HepG2 (cell line): Measurements from ENCODE around the gene SMURF1. TPM values are rescaled to one million over a fixed set of nuclear protein-coding genes. Genes with fewer than 3 reads are reported as not detected.

ENCODE experiments used
- ATAC-seq: fragments of 200-7000 bp; cut with Tn5 transposase; 3 replicates; pipeline ENCODE4 v1.9.1; 2020; ENCODE audit warnings: mild to moderate bottlenecking, moderate library complexity
- BruUV-seq: library from RNA; stranded (reverse); fragments of 400-500 nt; replicated peaks from 2 replicates; lab custom pipeline; 2021; lab: Mats Ljungman, UMichigan
- CTCF ChIA-PET: fragments of 300-600 bp; formaldehyde crosslinking; extraction: SDS; loops from one replicate; lab custom pipeline; 2021; ENCODE audit warnings: low total read pairs, inconsistent platforms, low intra/inter-chr PET ratio; lab: Yijun Ruan, JAX
- POLR2A ChIA-PET: fragments of 350-600 bp; sonication (Branson Sonifier 250); formaldehyde crosslinking; loops from one replicate; lab custom pipeline; 2020; ENCODE audit warnings: antibody characterized with exemption, inconsistent platforms; lab: Yijun Ruan, JAX
- DNase-seq: peaks from one replicate; pipeline ENCODE4 v3.0.0-alpha.2; 2015; ENCODE audit warnings: low spot score
- FAIRE-seq: peaks from 3 replicates; lab custom pipeline; 2011; peaks lifted over from hg19 to GRCh38; lab: Jason Lieb, UNC
- H2AFZ ChIP-seq: one replicate; pipeline ENCODE4 v1.6.1; 2011; ENCODE audit warnings: low read length, inconsistent platforms
- H3K27ac ChIP-seq: fragments of 300-600 bp; 3 replicates; pipeline ENCODE4 v1.8.0; 2011; ENCODE audit warnings: mixed run types, mild to moderate bottlenecking, mixed read lengths, low read length, inconsistent platforms; ENCODE audit not compliant: insufficient read depth; ENCODE audit errors: extremely low read length
- H3K27me3 ChIP-seq, 2 experiments: fragments of 200-600 bp in 1 of 2; 2 replicates in 1 of 2; 3 replicates in 1 of 2; pipeline versions ENCODE4 v1.6.0 to v1.8.0; 2011; ENCODE audit warnings: low read length in 2 of 2, mild to moderate bottlenecking in 2 of 2, moderate library complexity in 2 of 2, inconsistent platforms in 1 of 2; ENCODE audit not compliant: insufficient read depth in 2 of 2, control insufficient read depth in 1 of 2
- H3K36me3 ChIP-seq, 2 experiments: fragments of 200-600 bp in 1 of 2; replicated peaks in 1 of 2; 2 replicates in 1 of 2; 3 replicates in 1 of 2; pipeline versions ENCODE4 v1.5.1 to v1.8.0; 2011; ENCODE audit warnings: low read length in 2 of 2, inconsistent platforms in 1 of 2; ENCODE audit not compliant: insufficient read depth in 2 of 2, control insufficient read depth in 1 of 2
- H3K4me1 ChIP-seq: 2 replicates; pipeline ENCODE4 v1.5.1; 2012; ENCODE audit warnings: low read length, inconsistent platforms; ENCODE audit not compliant: insufficient read depth
- H3K4me2 ChIP-seq: 2 replicates; pipeline ENCODE4 v1.6.0; 2011; ENCODE audit warnings: low read depth, low read length, inconsistent platforms
- H3K4me3 ChIP-seq, 3 experiments: fragments of 200-600 bp in 1 of 3; sonication (generic), shearing (Covaris generic) in 1 of 3; replicated peaks in 1 of 3; 2 replicates each; pipeline ENCODE4 v1.5.1; 2011 to 2016; ENCODE audit warnings: low read length in 3 of 3, inconsistent platforms in 2 of 3, low read depth in 2 of 3, mild to moderate bottlenecking in 2 of 3, control low read depth in 1 of 3, mixed read lengths in 1 of 3; ENCODE audit not compliant: insufficient read depth in 1 of 3
- H3K79me2 ChIP-seq: one replicate; pipeline ENCODE4 v1.6.1; 2011; ENCODE audit warnings: low read length, inconsistent platforms; ENCODE audit not compliant: insufficient read depth
- H3K9ac ChIP-seq: 2 replicates; pipeline ENCODE4 v1.6.0; 2011; ENCODE audit warnings: mild to moderate bottlenecking, low read depth, low read length, inconsistent platforms; ENCODE audit not compliant: insufficient read depth
- H3K9me3 ChIP-seq: 2 replicates; pipeline ENCODE4 v1.5.1; 2012; ENCODE audit warnings: mild to moderate bottlenecking, low read length
- H4K20me1 ChIP-seq: 2 replicates; pipeline ENCODE4 v1.6.0; 2011; ENCODE audit warnings: inconsistent platforms, mild to moderate bottlenecking, low read length, moderate library complexity; ENCODE audit not compliant: insufficient read depth
- ARNTL ChIP-seq: sonication (generic); formaldehyde crosslinking; IDR thresholded peaks from 2 replicates; pipeline ENCODE4 v1.4.0; 2020; ENCODE audit warnings: mild to moderate bottlenecking, missing genetic modification reagents
- BCLAF1 ChIP-seq: fragments of 450-650 bp; IDR thresholded peaks from 2 replicates; pipeline ENCODE4 v1.6.1; 2017; ENCODE audit warnings: mild to moderate bottlenecking
- CREB3 ChIP-seq: sonication (generic); formaldehyde crosslinking; IDR thresholded peaks from 2 replicates; pipeline ENCODE4 v1.5.0; 2020; ENCODE audit warnings: missing genetic modification reagents
- KLF15 ChIP-seq: sonication (generic); formaldehyde crosslinking; IDR thresholded peaks from 2 replicates; pipeline ENCODE4 v1.8.1; 2023; ENCODE audit warnings: borderline replicate concordance, mild to moderate bottlenecking, inconsistent platforms, missing genetic modification reagents, mixed read lengths
- ZNF224 ChIP-seq: sonication (generic); formaldehyde crosslinking; IDR thresholded peaks from 2 replicates; pipeline ENCODE4 v1.5.0; 2020; ENCODE audit warnings: mild to moderate bottlenecking, missing genetic modification reagents
- ZNF510 ChIP-seq: sonication (generic); formaldehyde crosslinking; IDR thresholded peaks from 2 replicates; pipeline ENCODE4 v1.4.0; 2020; ENCODE audit warnings: low read depth, mild to moderate bottlenecking, missing genetic modification reagents
- ZSCAN30 ChIP-seq: sonication (generic); formaldehyde crosslinking; IDR thresholded peaks from 2 replicates; pipeline ENCODE4 v1.5.0; 2020; ENCODE audit warnings: mild to moderate bottlenecking, missing genetic modification reagents
- WGBS: methylation state at CpG from one replicate; pipeline ENCODE4 v1.1.6; 2017; ENCODE audit warnings: low lambda C conversion rate; 5-methylcytosine and 5-hydroxymethylcytosine counted together
- in situ Hi-C: cut with HindIII; loops from 2 replicates; pipeline ENCODE4 v1.10.0; 2017; ENCODE audit warnings: low pct_unique_long_range_greater_than_20kb; ENCODE audit not compliant: extremely low pct_ligation_motif_present
- intact Hi-C: fragments of 100-400 bp; cut with micrococcal nuclease; formaldehyde crosslinking; loops from one replicate; pipeline ENCODE4 v1.10.0; 2022; ENCODE audit not compliant: unreplicated experiment
- polyA plus RNA-seq, 8 experiments: library from polyadenylated mRNA; depleted of rRNA in 3 of 8; stranded (reverse) in 7 of 8; unstranded in 1 of 8; fragments of >200 nt; fragmentation: Illumina TruSeq in 4 of 8; extraction: Trizol in 4 of 8; gene quantifications; 2 replicates each; pipeline versions ENCODE4 v1.2.1 to v1.2.3, GENCODE V29; 2011 to 2016; ENCODE audit warnings: low read depth in 4 of 8, missing spikeins in 1 of 8, mixed read lengths in 1 of 8; ENCODE audit not compliant: insufficient read depth in 1 of 8
- total RNA-seq, 5 experiments: library from RNA; depleted of rRNA; stranded (reverse); fragments of >200 nt; fragmentation: Illumina TruSeq; extraction: Trizol; gene quantifications; 2 replicates each; pipeline ENCODE4 v1.2.3, GENCODE V29; 2016; ENCODE audit warnings: low read depth in 1 of 5
- TF ChIP-seq, protein P1 (sequence below): sonication (generic); formaldehyde crosslinking; IDR thresholded peaks from 2 replicates; pipeline ENCODE4 v1.5.1; 2020; ENCODE audit warnings: mild to moderate bottlenecking, moderate library complexity, missing genetic modification reagents

SMURF1 gene
- total and polyA plus RNA-seq, 2 of the 13 experiments (the other 11 are each of a cell fraction or from before 2014, with no cell fraction given), result 8.3 to 11.1 TPM

DNA sequence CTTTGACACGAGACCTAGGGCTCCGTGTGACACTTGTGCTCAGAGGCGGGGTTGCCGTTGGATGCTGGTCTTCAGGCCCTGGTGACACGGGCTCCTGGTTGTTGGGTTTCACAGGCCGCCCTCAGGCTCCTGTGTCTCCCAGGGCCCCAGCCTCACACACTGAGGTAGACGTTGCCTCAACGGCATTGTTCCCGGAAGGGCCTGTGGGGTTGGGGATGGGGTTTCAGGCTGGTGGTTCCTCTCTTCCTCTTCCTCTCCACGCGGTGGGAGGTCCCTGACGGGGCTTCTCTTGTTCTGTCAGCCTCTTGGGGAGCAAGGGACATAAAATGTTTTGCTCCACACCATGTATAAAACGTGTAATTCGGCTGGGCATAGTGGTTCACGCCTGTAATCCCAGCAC, 140.5 kb downstream of the SMURF1 start:
- intact Hi-C loops, result no loop called here

GRCh38 chr7:99002827-99003212, 141.1 kb downstream of the SMURF1 start:
- H3K9ac ChIP-seq, result no peak overlapping the region
- POLR2A ChIA-PET, result no interaction called here
- no peak overlapping the region for H3K4me3 ChIP-seq
- BruUV-seq, result no TSS peak
- TF ChIP-seq ZSCAN30 (no peak), CREB3 (CRISPR knock-in tag) (no peak), ZNF510 (CRISPR knock-in tag) (no peak), KLF15 (no peak), BCLAF1 (no peak), ARNTL (no peak)
- TF ChIP-seq, protein P1, sequence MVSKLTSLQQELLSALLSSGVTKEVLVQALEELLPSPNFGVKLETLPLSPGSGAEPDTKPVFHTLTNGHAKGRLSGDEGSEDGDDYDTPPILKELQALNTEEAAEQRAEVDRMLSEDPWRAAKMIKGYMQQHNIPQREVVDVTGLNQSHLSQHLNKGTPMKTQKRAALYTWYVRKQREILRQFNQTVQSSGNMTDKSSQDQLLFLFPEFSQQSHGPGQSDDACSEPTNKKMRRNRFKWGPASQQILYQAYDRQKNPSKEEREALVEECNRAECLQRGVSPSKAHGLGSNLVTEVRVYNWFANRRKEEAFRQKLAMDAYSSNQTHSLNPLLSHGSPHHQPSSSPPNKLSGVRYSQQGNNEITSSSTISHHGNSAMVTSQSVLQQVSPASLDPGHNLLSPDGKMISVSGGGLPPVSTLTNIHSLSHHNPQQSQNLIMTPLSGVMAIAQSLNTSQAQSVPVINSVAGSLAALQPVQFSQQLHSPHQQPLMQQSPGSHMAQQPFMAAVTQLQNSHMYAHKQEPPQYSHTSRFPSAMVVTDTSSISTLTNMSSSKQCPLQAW, result no peak
- TF ChIP-seq, all 625 proteins: peak for 0
- Histone ChIP-seq H3K36me3 (peaks cover 30 to 77% of the 10 kb centered on the region in 2 experiments), H3K27me3 (no peaks in the 10 kb centered on the region), H3K27ac (no peak overlapping the region), H2AFZ (no peak overlapping the region), H3K4me1 (no peaks in the 10 kb centered on the region), H4K20me1 (no peaks in the 10 kb centered on the region), H3K79me2 (no peaks in the 10 kb centered on the region), H3K4me2 (no peak overlapping the region), H3K9me3 (no peaks in the 10 kb centered on the region)
- DNase-seq, result no peak
- intact Hi-C loops, result no loop called here
- ATAC-seq, result no peak
- FAIRE-seq, result no peak
- in situ Hi-C loops, result no loop called here
- CTCF ChIA-PET, result no interaction called here
- 98% methylated on average over 19 of the region's 20 CpGs for WGBS

More for the DNA sequence above, 140.5 kb downstream of the SMURF1 start:
- H3K4me2 ChIP-seq, result no peak overlapping the region
- H3K27ac ChIP-seq, result no peak overlapping the region
- no peaks in the 10 kb centered on the region for H3K9me3 ChIP-seq
- TF ChIP-seq ZNF224 (CRISPR knock-in tag), result no peak
- ChIA-PET CTCF (no interaction called here), POLR2A (no interaction called here)
- H4K20me1 ChIP-seq, result no peaks in the 10 kb centered on the region
- H2AFZ ChIP-seq, result no peak overlapping the region
- no peaks in the 10 kb centered on the region for H3K27me3 ChIP-seq
- no peaks in the 10 kb centered on the region for H3K79me2 ChIP-seq
- no peaks in the 10 kb centered on the region for H3K4me1 ChIP-seq
- H3K9ac ChIP-seq, result no peak overlapping the region
- DNase-seq (no peak), FAIRE-seq (no peak), ATAC-seq (no peak)
- in situ Hi-C loops, result no loop called here
- H3K36me3 ChIP-seq, result peaks cover 32 to 81% of the 10 kb centered on the region in 2 experiments
- H3K4me3 ChIP-seq, result no peak overlapping the region
- no TSS peak for BruUV-seq
- 97% methylated on average over 14 of the region's 15 CpGs for WGBS
